ENCODE data around the gene YPEL1. TPM values are rescaled to one million over a fixed set of nuclear protein-coding genes. Genes with fewer than 3 reads are reported as not detected.
A peak's percentile ranks its signal among the peaks of the same experiment; 100 is the strongest.

Gene YPEL1
- total RNA-seq, 1 experiment from 2014 or later = 3.6 TPM

GRCh38 chr22:21762712-21763581 lies 27.4 kb upstream of the YPEL1 start:
- intact Hi-C loops (cut with micrococcal nuclease; ENCODE audit: unreplicated experiment) = loop anchor here (5.0 kb wide), 1 partner anchor 51 kb away; no protein-coding TSS in a partner anchor
- no peak for DNase-seq (ENCODE audit: low spot score)
- H3K27me3 ChIP-seq (replicated peaks; ENCODE audit: insufficient read depth, low read depth, low read length, poor library complexity) = no peaks in the 10 kb centered on the region
- ChIA-PET CTCF (no interaction called here), POLR2A (ENCODE audit: low non-redundant PET) (interaction anchor here (0.6 kb wide), 1 partner anchor 12 kb away, joined by 3 read pairs; no protein-coding TSS in a partner anchor)
- no peak overlapping the region for H3K27ac ChIP-seq (ENCODE audit: low read depth, low read length, poor library complexity, severe bottlenecking)
- TF ChIP-seq CTCF (conservative IDR thresholded peaks at IDR 0.05; ENCODE audit: low read depth, low read length) (no peak), EZH2 (IDR thresholded peaks at IDR 0.05; ENCODE audit: borderline replicate concordance, low read depth, low read length, poor library complexity, severe bottlenecking) (no peak)
- no peaks in the 10 kb centered on the region for H3K9me3 ChIP-seq (ENCODE audit: low read depth, low read length, poor library complexity, severe bottlenecking)
- BruUV-seq (replicated peaks) = TSS peak; percentile 14
- no peak overlapping the region for H3K4me3 ChIP-seq (ENCODE audit: low read depth, low read length, poor library complexity, severe bottlenecking)
- H3K4me1 ChIP-seq (ENCODE audit: insufficient read depth, low read length, poor library complexity, severe bottlenecking) = peaks cover 5% of the 10 kb centered on the region
- H3K36me3 ChIP-seq (ENCODE audit: insufficient read depth, low read length, poor library complexity, severe bottlenecking) = peaks cover 38% of the 10 kb centered on the region

GRCh38 chr22:21761994-21762680 lies 26.5 kb upstream of the YPEL1 start:
- intact Hi-C loops (cut with micrococcal nuclease; ENCODE audit: unreplicated experiment) = loop anchor here (5.0 kb wide), 1 partner anchor 50 kb away; no protein-coding TSS in a partner anchor
- TF ChIP-seq CTCF (conservative IDR thresholded peaks at IDR 0.05; ENCODE audit: low read depth, low read length) (no peak), EZH2 (IDR thresholded peaks at IDR 0.05; ENCODE audit: borderline replicate concordance, low read depth, low read length, poor library complexity, severe bottlenecking) (no peak)
- peaks cover 5% of the 10 kb centered on the region for H3K4me1 ChIP-seq (ENCODE audit: insufficient read depth, low read length, poor library complexity, severe bottlenecking)
- ChIA-PET POLR2A (ENCODE audit: low non-redundant PET) (no interaction called here), CTCF (no interaction called here)
- H3K27me3 ChIP-seq (replicated peaks; ENCODE audit: insufficient read depth, low read depth, low read length, poor library complexity) = no peaks in the 10 kb centered on the region
- no peak overlapping the region for H3K27ac ChIP-seq (ENCODE audit: low read depth, low read length, poor library complexity, severe bottlenecking)
- H3K4me3 ChIP-seq (ENCODE audit: low read depth, low read length, poor library complexity, severe bottlenecking) = no peak overlapping the region
- BruUV-seq (replicated peaks) = no TSS peak
- H3K36me3 ChIP-seq (ENCODE audit: insufficient read depth, low read length, poor library complexity, severe bottlenecking) = peaks cover 34% of the 10 kb centered on the region
- no peak for DNase-seq (ENCODE audit: low spot score)
- no peaks in the 10 kb centered on the region for H3K9me3 ChIP-seq (ENCODE audit: low read depth, low read length, poor library complexity, severe bottlenecking)

- Histone ChIP-seq H3K9me3 (ENCODE audit: low read depth, low read length, poor library complexity, severe bottlenecking) (no peaks in the 10 kb centered on the region), H3K4me3 (ENCODE audit: low read depth, low read length, poor library complexity, severe bottlenecking) (no peak overlapping the region), H3K36me3 (ENCODE audit: insufficient read depth, low read length, poor library complexity, severe bottlenecking) (peaks cover 25% of the 10 kb centered on the region), H3K4me1 (ENCODE audit: insufficient read depth, low read length, poor library complexity, severe bottlenecking) (peaks cover 6% of the 10 kb centered on the region), H3K27me3 (replicated peaks; ENCODE audit: insufficient read depth, low read depth, low read length, poor library complexity) (no peaks in the 10 kb centered on the region), H3K27ac (ENCODE audit: low read depth, low read length, poor library complexity, severe bottlenecking) (no peak overlapping the region)
- intact Hi-C loops (cut with micrococcal nuclease; ENCODE audit: unreplicated experiment) = loop anchor here (5.0 kb wide), 1 partner anchor 49 kb away; no protein-coding TSS in a partner anchor
- CTCF ChIA-PET = interaction anchor here (0.6 kb wide), 1 partner anchor 20 kb away, joined by 3 read pairs; no protein-coding TSS in a partner anchor
- DNase-seq (ENCODE audit: low spot score) = no peak
- no TSS peak for BruUV-seq (replicated peaks)
- no peak for TF ChIP-seq EZH2 (IDR thresholded peaks at IDR 0.05; ENCODE audit: borderline replicate concordance, low read depth, low read length, poor library complexity, severe bottlenecking)
- no peak for TF ChIP-seq CTCF (conservative IDR thresholded peaks at IDR 0.05; ENCODE audit: low read depth, low read length)
- POLR2A ChIA-PET (ENCODE audit: low non-redundant PET) = no interaction called here
Observed at GRCh38 chr22:21761086-21761485, 25.5 kb upstream of the YPEL1 start.

Measured in A673 (cell line).